Activated gamma-delta T cell treated with anti-CD3 and anti-CD28 coated beads, Interleukin-2, amount 50 U/mL, for 16 hours (primary cell): ENCODE data around the gene MTAP.

Experiments
- DNase-seq: peaks from one replicate; pipeline ENCODE4 v3.0.0-alpha.2; 2020; ENCODE audit warnings: low read depth

Gene MTAP

GRCh38 chr9:21852754-21853153 is 50.3 kb downstream of the MTAP start:
- DNase-seq = no peak

GRCh38 chr9:21853414-21853813 is 51.0 kb downstream of the MTAP start:
- DNase-seq = no peak

GRCh38 chr9:21854119-21854518 is 51.7 kb downstream of the MTAP start:
- no peak for DNase-seq

GRCh38 chr9:21854594-21854993 is 52.2 kb downstream of the MTAP start:
- no peak for DNase-seq

GRCh38 chr9:21856301-21857094 is 54.1 kb downstream of the MTAP start:
- DNase-seq = no peak

GRCh38 chr9:21862871-21863270 is 60.4 kb downstream of the MTAP start:
- DNase-seq = no peak

- no peak for DNase-seq
Measured at GRCh38 chr9:21864505-21864904, 62.1 kb downstream of the MTAP start.

GRCh38 chr9:21866302-21866701 is 63.9 kb downstream of the MTAP start:
- DNase-seq = no peak

GRCh38 chr9:21871256-21871975 is 69.0 kb downstream of the MTAP start:
- DNase-seq = no peak

GRCh38 chr9:21872696-21873095 is 70.3 kb downstream of the MTAP start:
- no peak for DNase-seq

GRCh38 chr9:21873540-21874221 is 71.2 kb downstream of the MTAP start:
- no peak for DNase-seq

GRCh38 chr9:21875893-21876292 is 73.5 kb downstream of the MTAP start:
- no peak for DNase-seq

- no peak for DNase-seq
Measured at GRCh38 chr9:21883642-21884041, 81.2 kb downstream of the MTAP start.

GRCh38 chr9:21889673-21890072 is 87.2 kb downstream of the MTAP start:
- DNase-seq = no peak

- DNase-seq = no peak
Measured at GRCh38 chr9:21890696-21891095, 88.3 kb downstream of the MTAP start.

- no peak for DNase-seq
Measured at GRCh38 chr9:21901546-21901945, 99.1 kb downstream of the MTAP start.

- DNase-seq = no peak
Measured at GRCh38 chr9:21902136-21902535, 99.7 kb downstream of the MTAP start.

- DNase-seq = no peak
Measured at GRCh38 chr9:21903380-21903965, 101.0 kb downstream of the MTAP start.

- no peak for DNase-seq
Measured at GRCh38 chr9:21904371-21904770, 101.9 kb downstream of the MTAP start.

GRCh38 chr9:21904776-21905175 is 102.3 kb downstream of the MTAP start:
- DNase-seq = no peak

GRCh38 chr9:21906213-21906612 is 103.8 kb downstream of the MTAP start:
- DNase-seq = no peak

GRCh38 chr9:21906881-21907280 is 104.4 kb downstream of the MTAP start:
- DNase-seq = no peak
